ENCODE data around the gene TBC1D5.

- TF ChIP-seq POLR2AphosphoS5 (IDR thresholded peaks at IDR 0.05; ENCODE audit: low read depth, low read length) (no peak), SIN3A (IDR thresholded peaks at IDR 0.05; ENCODE audit: borderline replicate concordance, insufficient read depth, low read length) (no peak), TAF1 (IDR thresholded peaks at IDR 0.05; ENCODE audit: borderline replicate concordance, insufficient read depth, low read length) (no peak), REST (IDR thresholded peaks at IDR 0.05; ENCODE audit: insufficient read depth in 1 of 2, low read depth in 2 of 2, low read length in 2 of 2) (no peak)
Measured at GRCh38 chr3:17355591-17355990, 386.8 kb downstream of the TBC1D5 start.

All from PFSK-1 (cell line).